Panc1 (cell line): ENCODE results near the gene LOX. TPM values are rescaled to one million over a fixed set of nuclear protein-coding genes. Genes with fewer than 3 reads are reported as not detected.

Experiments used
- ATAC-seq: fragments of 200-7000 bp; cut with Tn5 transposase; 2 replicates; pipeline ENCODE4 v1.9.1; 2020; ENCODE audit warnings: mild to moderate bottlenecking, moderate library complexity
- BruUV-seq: library from RNA; stranded (reverse); fragments of 400-500 nt; replicated peaks from 2 replicates; lab custom pipeline; 2021; lab: Mats Ljungman, UMichigan
- CTCF ChIA-PET: fragments of 300-600 bp; sonication (Branson Sonifier 250); formaldehyde crosslinking; loops from one replicate; lab custom pipeline; 2022; ENCODE audit warnings: antibody characterized with exemption; lab: Charles Lee
- POLR2A ChIA-PET: fragments of 300-600 bp; sonication (Branson Sonifier 250); formaldehyde crosslinking; loops from one replicate; lab custom pipeline; 2022; ENCODE audit warnings: antibody characterized with exemption; lab: Charles Lee
- DNase-seq: peaks from one replicate; pipeline ENCODE4 v3.0.0-alpha.2; 2010; ENCODE audit warnings: low read depth, low spot score
- H3K27ac ChIP-seq: 2 replicates; pipeline ENCODE4 v1.5.1; 2011; ENCODE audit warnings: mild to moderate bottlenecking, low read length, inconsistent platforms
- H3K27me3 ChIP-seq: fragments of 200-500 bp; sonication (Bioruptor generic); 2 replicates; pipeline ENCODE4 v1.6.0; 2014; ENCODE audit warnings: low read length, inconsistent platforms; ENCODE audit not compliant: control insufficient read depth, insufficient read depth
- H3K36me3 ChIP-seq: fragments of 200-500 bp; sonication (Bioruptor generic); 2 replicates; pipeline ENCODE4 v1.5.1; 2014; ENCODE audit warnings: inconsistent platforms, mild to moderate bottlenecking, low read length, moderate library complexity; ENCODE audit not compliant: control insufficient read depth, insufficient read depth
- H3K4me1 ChIP-seq: 2 replicates; pipeline ENCODE4 v1.5.1; 2011; ENCODE audit warnings: inconsistent platforms, mild to moderate bottlenecking, low read length, moderate library complexity; ENCODE audit not compliant: control insufficient read depth, insufficient read depth
- H3K4me3 ChIP-seq, 2 experiments: 2 replicates each; pipeline ENCODE4 v1.5.1; 2011 to 2012; ENCODE audit warnings: low read depth in 2 of 2, low read length in 2 of 2, mild to moderate bottlenecking in 2 of 2, inconsistent platforms in 1 of 2, moderate library complexity in 1 of 2
- H3K9me3 ChIP-seq: fragments of 200-500 bp; sonication (Bioruptor generic); 2 replicates; pipeline ENCODE4 v1.5.1; 2014; ENCODE audit warnings: low read depth, mild to moderate bottlenecking, inconsistent platforms, low read length, moderate library complexity; ENCODE audit not compliant: control insufficient read depth, insufficient read depth
- POLR2AphosphoS5 ChIP-seq: IDR thresholded peaks from 2 replicates; pipeline ENCODE4 v1.6.1; 2012; ENCODE audit warnings: mild to moderate bottlenecking, low read depth, low read length, moderate library complexity
- REST ChIP-seq, 2 experiments: IDR thresholded peaks; 2 replicates each; pipeline ENCODE4 v1.6.1; 2011 to 2012; ENCODE audit warnings: low read depth in 2 of 2, control low read depth in 1 of 2, low read length in 1 of 2, mild to moderate bottlenecking in 1 of 2, moderate library complexity in 1 of 2; ENCODE audit not compliant: insufficient read depth in 1 of 2
- SIN3A ChIP-seq: IDR thresholded peaks from 2 replicates; pipeline ENCODE4 v1.6.1; 2012; ENCODE audit warnings: low read depth, mild to moderate bottlenecking, low read length, moderate library complexity, borderline replicate concordance; ENCODE audit not compliant: insufficient read depth
- TCF7L2 ChIP-seq: IDR thresholded peaks from 2 replicates; pipeline ENCODE4 v1.6.1; 2011; ENCODE audit warnings: mild to moderate bottlenecking, low read depth, low read length, inconsistent platforms
- in situ Hi-C: cut with HindIII; loops from 2 replicates; pipeline ENCODE4 v1.10.0; 2016; ENCODE audit warnings: low sequenced_read_pairs, low pct_unique_long_range_greater_than_20kb
- intact Hi-C: fragments of 100-400 bp; cut with micrococcal nuclease; formaldehyde crosslinking; loops from one replicate; pipeline ENCODE4 v1.10.0; 2022; ENCODE audit not compliant: unreplicated experiment
- total RNA-seq: library from RNA; stranded (reverse); gene quantifications from one replicate; pipeline ENCODE4 v1.2.1, GENCODE V29; 2021; ENCODE audit not compliant: unreplicated experiment
- TF ChIP-seq, protein P1 (sequence below): fragments of 450-650 bp; IDR thresholded peaks from 2 replicates; pipeline ENCODE4 v1.5.1; 2017; ENCODE audit warnings: mild to moderate bottlenecking

Gene LOX
- total RNA-seq, 1 experiment from 2014 or later: 0.62 TPM

GRCh38 chr5:122063836-122064235 is 14.2 kb downstream of the LOX start:
- intact Hi-C loops: no loop called here
- Histone ChIP-seq H3K36me3 (no peaks in the 10 kb centered on the region), H3K27me3 (no peaks in the 10 kb centered on the region), H3K27ac (no peak overlapping the region), H3K9me3 (no peaks in the 10 kb centered on the region), H3K4me3 (no peak overlapping the region), H3K4me1 (no peaks in the 10 kb centered on the region)
- BruUV-seq: no TSS peak
- DNase-seq (no peak), ATAC-seq (no peak)
- in situ Hi-C loops: no loop called here
- TF ChIP-seq TCF7L2: no peak
- no peak for TF ChIP-seq REST (IDR thresholded peaks at IDR 0.05; ENCODE audit: insufficient read depth in 1 of 2, low read depth in 2 of 2, low read length in 1 of 2)
- no peak for TF ChIP-seq POLR2AphosphoS5
- TF ChIP-seq SIN3A: no peak
- TF ChIP-seq, protein P1, sequence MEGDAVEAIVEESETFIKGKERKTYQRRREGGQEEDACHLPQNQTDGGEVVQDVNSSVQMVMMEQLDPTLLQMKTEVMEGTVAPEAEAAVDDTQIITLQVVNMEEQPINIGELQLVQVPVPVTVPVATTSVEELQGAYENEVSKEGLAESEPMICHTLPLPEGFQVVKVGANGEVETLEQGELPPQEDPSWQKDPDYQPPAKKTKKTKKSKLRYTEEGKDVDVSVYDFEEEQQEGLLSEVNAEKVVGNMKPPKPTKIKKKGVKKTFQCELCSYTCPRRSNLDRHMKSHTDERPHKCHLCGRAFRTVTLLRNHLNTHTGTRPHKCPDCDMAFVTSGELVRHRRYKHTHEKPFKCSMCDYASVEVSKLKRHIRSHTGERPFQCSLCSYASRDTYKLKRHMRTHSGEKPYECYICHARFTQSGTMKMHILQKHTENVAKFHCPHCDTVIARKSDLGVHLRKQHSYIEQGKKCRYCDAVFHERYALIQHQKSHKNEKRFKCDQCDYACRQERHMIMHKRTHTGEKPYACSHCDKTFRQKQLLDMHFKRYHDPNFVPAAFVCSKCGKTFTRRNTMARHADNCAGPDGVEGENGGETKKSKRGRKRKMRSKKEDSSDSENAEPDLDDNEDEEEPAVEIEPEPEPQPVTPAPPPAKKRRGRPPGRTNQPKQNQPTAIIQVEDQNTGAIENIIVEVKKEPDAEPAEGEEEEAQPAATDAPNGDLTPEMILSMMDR: no peak
- CTCF ChIA-PET: interaction anchor here (1.0 kb wide), 1 partner anchor 13 kb away, joined by 3 read pairs; no protein-coding TSS in a partner anchor
- POLR2A ChIA-PET: no interaction called here

DNA sequence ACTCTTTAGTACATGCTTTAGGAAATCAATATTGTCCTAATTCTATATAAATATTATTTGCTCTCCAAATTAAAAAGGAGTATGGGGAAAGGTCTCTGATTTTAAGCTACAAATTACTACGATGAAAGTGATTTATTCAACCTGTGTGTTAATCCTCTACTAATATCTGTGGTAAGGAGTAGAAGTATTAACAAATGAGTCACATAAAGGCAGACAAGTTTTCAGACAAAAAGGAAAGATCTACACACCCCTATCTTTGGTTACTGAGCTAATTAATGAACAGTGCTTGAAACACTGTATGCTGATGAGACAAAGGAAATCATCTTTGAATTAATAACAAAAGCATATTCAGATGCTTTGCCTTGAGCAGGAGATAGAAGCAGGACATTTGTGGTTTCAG is 15.9 kb downstream of the LOX start:
- Histone ChIP-seq H3K4me1 (no peaks in the 10 kb centered on the region), H3K36me3 (no peaks in the 10 kb centered on the region), H3K9me3 (no peaks in the 10 kb centered on the region), H3K27ac (no peak overlapping the region), H3K4me3 (no peak overlapping the region), H3K27me3 (no peaks in the 10 kb centered on the region)
- DNase-seq (no peak), ATAC-seq (no peak)
- TF ChIP-seq POLR2AphosphoS5: no peak
- TF ChIP-seq, protein P1: no peak
- TF ChIP-seq TCF7L2: no peak
- TF ChIP-seq REST (IDR thresholded peaks at IDR 0.05; ENCODE audit: insufficient read depth in 1 of 2, low read depth in 2 of 2, low read length in 1 of 2): no peak
- TF ChIP-seq SIN3A: no peak
- BruUV-seq: no TSS peak
- ChIA-PET POLR2A (no interaction called here), CTCF (no interaction called here)
- intact Hi-C loops (no loop called here), in situ Hi-C loops (no loop called here)
